GM18508 (cell line): ENCODE measurements around the gene GZF1.

Source experiments
- ATAC-seq: cut with Tn5 transposase; IDR thresholded peaks from one replicate; pipeline ENCODE4 v1.9.1; 2021; ENCODE audit warnings: moderate number of reproducible peaks; ENCODE audit not compliant: insufficient read depth, unreplicated experiment

Gene GZF1

DNA sequence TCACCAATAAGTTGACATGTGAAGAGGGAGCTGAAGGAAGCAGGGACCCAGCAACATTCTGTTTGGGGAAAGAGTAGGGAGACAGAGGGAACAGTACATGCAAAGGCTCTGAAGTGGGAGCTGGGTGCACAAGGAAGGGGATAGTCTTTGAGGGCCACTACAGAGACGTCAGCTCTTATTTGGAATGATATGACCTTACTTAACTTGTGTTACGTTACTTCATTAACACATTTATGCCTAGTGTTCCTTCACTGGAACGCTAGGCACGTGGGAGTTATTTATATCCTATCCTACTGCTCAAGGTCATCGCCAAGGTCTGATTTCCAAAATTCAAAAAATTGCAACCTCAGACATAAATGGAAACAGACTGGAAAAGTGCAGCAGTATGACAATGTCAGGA lies 39.1 kb downstream of the GZF1 start:
- ATAC-seq: no peak

DNA sequence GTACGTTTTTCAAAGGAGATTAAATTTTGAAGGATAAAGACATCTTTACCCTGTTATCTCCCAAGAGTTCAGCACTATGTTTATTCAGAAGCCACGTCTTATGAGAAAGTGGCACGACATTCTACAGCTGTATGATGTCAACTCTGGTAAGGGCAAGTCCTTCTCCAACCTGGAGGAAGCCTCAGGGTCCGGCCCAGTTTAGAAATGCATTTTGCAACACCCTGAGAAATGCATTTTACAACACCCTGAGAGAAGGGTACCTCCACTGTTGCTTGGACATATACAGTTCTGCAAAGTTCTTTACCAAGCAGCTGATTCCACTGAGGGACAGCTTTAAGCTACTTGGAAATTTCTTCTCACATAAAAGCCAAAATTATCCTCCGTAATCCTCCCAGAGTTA lies 41.8 kb downstream of the GZF1 start:
- no peak for ATAC-seq

DNA sequence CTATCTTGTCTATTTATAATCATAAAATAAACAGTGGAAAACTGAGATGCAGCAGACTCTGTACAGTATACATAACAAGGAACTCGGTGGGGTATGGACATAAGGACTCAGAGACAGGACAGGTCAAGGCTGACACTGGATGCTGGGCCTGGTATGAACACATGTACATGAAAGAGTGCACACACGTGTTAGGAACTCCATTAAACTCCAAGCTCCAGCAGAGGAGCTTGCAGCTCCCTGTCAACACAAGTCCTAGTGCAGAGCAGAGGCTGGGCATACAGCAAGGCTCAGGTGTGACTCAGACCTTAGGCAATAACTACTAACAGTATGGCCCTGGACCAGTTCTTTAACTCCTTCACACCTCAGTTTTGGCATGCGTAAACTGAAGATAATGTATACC lies 42.2 kb downstream of the GZF1 start:
- no peak for ATAC-seq

GRCh38 chr20:23406880-23407279 lies 44.9 kb downstream of the GZF1 start:
- ATAC-seq: no peak

DNA sequence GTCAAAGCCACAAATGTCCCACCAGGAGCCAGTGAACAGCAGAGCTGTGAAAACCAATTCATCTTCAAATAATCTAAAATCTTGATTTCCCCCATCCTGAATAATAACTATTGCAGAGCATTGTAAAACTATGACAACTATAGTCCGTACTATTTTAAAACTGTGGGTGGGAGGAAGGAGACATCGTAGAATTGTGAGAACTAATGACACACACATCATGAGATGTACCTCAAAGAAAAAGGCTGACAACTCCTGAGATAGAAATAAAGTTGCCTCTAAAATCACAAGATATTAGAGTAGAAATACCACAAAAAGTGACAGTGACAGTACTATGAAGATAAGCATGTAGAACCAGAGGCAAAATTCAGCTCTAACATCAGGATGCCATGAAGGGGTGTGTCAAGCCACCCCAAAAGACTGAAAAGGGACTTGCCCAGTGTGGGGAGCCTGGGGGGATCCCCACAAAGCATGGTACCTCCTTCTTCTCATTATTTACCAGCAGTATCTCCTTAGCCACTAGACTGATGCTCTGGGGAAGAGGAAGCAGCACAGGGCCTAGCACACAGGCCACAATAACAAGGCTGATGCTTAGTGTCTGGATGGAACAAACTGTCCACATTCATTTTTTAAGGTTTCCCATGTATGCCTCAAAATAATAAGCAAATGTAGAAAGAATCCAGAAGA lies 45.9 kb downstream of the GZF1 start:
- ATAC-seq: peak; percentile 47

- ATAC-seq: no peak
These were observed 47.0 kb downstream of the GZF1 start for GRCh38 chr20:23408957-23409356.

DNA sequence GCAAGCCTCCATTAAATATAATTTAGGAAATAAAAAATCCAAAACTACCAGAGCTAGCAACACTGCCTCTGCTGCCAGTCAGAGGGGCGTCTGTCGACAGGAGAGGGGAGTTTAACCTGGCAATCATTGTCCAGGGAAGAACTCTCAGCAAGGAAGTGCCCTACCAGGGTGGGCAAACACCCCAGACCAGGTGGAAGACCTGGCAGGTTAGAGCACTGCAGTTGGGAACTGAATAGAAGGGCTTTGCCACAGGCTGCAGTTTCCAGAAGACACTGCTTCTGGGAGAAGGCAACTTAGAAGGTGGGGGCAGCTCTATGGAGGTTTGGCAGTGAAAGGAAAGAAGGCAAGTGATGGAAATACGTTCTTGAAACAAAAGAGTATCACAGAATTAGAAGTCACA lies 47.8 kb downstream of the GZF1 start:
- ATAC-seq: no peak

DNA sequence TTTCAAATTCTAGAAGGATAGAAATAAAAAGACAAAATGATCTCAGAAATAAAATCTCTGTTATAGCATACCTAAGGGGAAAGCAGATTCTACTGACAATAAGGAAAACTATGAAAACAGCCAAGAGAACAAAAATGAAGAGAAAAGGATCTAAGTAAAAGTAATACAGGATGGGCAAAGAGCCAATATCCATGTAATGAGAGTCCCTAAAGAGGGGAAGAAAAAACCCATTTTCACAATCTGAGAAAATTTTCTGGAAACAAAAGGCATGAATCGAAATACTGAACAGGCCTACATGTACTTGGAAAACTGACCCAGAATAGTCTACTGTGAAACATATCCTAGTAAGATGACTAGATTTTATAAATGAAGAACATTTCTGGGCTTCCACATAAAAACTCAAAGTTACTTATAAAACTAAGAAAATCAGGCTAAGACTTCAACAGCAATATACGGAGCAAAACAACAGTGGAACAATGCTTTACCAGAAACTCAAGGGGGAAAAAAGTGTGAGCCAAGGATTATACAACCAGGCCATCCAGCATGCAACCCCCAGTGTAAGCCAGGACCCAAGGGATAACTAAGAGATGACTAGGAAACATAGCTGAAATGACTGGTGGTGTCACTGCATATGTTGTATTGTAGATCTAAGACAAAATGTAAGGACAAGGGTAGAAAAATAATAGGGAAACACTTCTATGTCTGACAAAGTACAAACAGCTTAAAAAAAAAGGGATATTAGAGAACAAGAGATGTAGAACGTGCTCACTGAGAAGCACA lies 49.1 kb downstream of the GZF1 start:
- ATAC-seq: no peak

GRCh38 chr20:23412026-23412425 lies 50.0 kb downstream of the GZF1 start:
- no peak for ATAC-seq

- no peak for ATAC-seq
These were observed 52.0 kb downstream of the GZF1 start for GRCh38 chr20:23413862-23414422.

- ATAC-seq: no peak
These were observed 52.7 kb downstream of the GZF1 start for GRCh38 chr20:23414526-23415188.

- ATAC-seq: no peak
These were observed 53.6 kb downstream of the GZF1 start for GRCh38 chr20:23415555-23415954.

DNA sequence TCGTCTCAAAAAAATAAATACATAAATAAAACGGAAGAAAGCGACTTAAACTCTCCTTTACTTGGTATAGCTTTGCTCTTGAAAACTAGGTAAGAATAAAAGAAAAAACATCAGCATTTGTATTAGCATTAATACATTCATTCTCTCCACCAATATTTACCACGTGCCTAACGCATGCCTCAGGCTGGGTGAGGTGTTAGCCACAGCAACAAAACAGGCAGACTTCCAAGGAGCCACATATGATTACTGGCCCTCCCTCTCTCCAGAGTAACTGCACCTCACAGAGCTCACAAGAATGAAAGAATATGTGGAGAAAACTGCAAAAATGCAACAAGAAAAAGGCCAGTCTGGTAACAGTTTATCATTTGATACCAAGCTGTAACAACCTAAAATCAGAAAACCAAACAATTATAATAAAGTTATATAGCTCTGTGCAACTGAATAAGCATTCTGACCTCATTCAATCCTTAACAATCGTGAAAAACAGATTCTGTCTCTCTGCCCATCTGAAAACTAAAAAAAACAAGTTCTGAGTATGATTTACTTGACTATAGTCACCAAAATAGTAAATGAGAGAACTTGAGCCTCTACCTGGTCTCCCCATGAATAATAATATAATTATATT lies 54.1 kb downstream of the GZF1 start:
- ATAC-seq: no peak

DNA sequence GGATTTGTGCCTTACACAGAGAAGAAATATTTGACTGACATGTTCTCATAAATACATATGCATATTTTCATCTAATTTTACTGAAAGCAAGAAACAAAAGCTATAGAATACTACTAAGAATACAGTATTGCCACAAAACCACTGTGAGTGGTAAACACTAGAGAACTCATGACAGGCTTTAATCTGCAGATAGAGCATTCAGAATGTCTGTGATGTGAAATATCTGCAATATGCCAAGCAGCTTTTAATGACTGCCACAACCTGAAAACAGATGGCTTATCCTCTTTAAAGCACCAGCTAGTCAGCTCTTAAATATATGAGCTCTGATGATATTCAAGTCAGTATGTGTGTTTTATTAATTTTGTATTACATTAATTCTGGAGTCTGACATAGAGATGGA lies 55.9 kb downstream of the GZF1 start:
- no peak for ATAC-seq

DNA sequence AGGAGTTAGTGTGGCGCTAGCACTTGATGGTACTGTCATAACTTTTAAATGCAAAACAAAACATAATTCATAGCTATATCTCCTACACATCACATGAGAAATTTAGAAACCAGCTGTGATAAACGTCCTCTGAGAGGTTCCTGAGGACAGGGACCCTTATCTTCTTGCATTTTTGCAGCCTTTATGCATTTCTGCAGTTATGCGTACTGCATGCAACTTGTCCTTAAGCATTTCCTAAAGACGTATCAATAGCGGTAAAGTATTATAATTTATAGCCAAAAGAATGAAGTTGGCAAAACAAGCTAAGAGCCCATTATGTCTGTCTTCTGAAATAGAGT lies 57.6 kb downstream of the GZF1 start:
- ATAC-seq: no peak

DNA sequence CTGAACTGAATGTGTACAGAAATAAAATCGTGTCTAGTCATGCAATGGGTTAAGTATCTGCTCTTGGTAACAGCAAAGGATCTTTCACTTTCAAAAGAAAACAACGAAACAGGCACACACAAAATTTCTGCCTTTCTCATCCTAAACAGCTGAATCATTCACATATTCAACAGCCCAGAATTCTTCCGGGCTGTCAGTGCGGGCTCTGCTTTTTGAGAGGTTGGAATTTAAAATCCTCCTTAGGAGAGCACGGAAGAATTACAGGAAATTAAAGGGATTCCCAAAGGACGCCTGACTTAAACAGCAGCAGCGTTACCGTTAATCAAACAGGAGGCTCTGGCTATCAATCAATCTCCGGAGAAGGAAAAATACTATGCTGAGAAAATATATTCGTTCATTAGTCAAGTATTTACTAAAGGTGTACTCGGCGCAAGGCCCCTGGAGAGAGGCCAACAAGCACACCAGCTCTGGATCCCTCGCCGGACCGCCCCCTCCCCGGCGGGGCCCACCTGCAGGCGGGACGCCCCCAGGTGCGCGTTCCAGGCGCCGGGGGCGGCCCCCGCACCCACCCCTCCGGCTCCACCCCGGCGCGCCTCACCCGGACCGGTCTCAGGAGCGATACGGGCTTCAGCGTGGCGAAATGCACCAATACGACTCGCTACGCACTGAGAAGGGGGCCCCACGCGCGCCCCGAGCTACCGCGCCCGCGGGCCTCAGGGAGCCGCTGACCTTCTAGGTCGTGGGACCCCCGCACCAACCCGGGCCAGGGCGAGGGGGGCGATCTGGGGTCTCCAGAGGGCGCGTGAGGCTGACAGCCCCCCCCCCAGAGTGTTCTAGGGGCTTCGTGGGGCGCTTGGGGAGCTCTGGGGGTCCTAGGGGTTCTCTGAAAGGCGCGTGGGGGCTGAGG lies 58.3 kb downstream of the GZF1 start:
- no peak for ATAC-seq

DNA sequence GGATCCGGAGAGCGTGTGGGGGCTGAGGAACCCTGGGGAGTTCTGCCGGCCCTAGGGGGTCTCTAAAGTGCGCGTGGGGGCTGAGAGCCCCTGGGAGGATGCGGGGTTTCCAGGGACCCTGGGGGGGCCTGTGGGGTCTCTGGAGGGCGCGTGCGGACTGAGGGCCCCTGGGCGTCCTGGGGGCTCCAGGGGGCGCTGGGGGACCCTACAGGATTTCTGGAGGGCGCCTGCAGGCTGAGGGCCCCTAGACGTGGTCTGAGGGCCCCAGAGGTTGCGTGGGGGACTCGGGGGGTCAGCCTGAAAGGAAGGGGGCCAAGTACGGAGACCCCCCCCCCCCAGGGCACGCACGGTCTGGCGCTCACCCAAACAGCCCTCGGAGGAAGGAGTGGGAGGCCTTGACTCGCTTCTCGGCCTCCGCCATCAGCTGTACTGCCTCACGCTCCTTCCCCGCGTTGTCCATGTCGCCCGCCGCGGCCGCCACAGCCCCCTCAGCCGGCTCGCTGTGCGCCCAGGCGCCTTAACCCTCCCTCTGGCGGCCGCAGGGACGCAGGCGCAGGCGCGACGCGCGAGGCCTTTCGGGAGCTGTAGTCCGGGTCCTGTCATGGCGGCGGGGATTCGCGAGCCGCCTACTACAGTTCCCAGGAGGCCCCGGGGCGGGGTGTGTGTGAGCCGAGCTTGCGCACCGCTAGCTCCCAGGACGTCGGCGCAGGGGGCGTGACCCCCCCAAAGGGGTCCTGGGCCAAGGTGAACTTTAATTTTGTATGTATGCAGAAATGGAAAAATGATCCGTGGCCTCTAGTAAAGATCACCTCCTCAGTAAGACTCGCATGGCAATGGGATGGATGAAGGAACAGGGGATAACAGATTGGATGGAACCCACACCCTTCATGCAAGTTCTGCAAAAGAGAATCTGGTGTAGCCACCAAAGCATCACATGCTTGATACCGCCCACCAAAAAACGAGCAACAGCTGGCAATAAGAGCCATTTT lies 59.3 kb downstream of the GZF1 start, which contains the start of gene NAPB:
Gene NAPB (minus strand): TSS at position 546 of the 989 bp plus-strand sequence. CDS start 86 bp downstream, at position 460.
- peak; percentile 88 for ATAC-seq
